G401.6 (cell line): ENCODE results near the gene TUBD1.
"Not testable (repeated sequence)": the region's sequence is repeated elsewhere in the genome, so short reads cannot be mapped to it uniquely, and the experiment has no call there.

Source experiments
- FAIRE-seq: peaks from 2 replicates; lab custom pipeline; 2012; peaks lifted over from hg19 to GRCh38; lab: Jason Lieb, UNC

TUBD1 gene

GRCh38 chr17:59874376-59874775 is 18.4 kb downstream of the TUBD1 start:
- no peak for FAIRE-seq

- not testable (repeated sequence) for FAIRE-seq
These were observed 19.3 kb downstream of the TUBD1 start for GRCh38 chr17:59873414-59873813.

DNA sequence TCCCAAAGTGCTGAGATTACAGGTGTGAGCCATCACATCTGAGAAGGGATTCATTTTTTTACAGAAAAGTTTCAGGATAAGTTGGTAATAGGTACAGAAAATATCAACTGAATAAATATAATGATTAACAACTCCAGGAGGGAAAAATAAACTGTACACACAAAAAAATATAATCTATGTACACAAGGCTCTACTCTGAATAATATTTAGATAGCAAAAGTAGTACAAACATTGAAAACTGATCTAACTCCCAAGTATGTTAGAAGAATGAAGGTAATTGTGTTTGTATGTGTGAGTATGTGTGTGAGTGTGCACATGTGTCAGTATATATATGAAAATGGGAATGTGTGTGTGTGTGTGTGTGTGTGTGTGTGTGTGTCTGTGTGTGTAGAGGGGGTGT is 20.4 kb downstream of the TUBD1 start:
- no peak for FAIRE-seq

GRCh38 chr17:59870482-59870881 is 22.3 kb downstream of the TUBD1 start:
- no peak for FAIRE-seq

- FAIRE-seq: no peak
These were observed 22.9 kb downstream of the TUBD1 start for GRCh38 chr17:59869941-59870218.

- no peak for FAIRE-seq
These were observed 29.1 kb downstream of the TUBD1 start for GRCh38 chr17:59863616-59864015.

GRCh38 chr17:59859444-59860025 is 33.2 kb downstream of the TUBD1 start:
- peak; percentile 92 for FAIRE-seq

DNA sequence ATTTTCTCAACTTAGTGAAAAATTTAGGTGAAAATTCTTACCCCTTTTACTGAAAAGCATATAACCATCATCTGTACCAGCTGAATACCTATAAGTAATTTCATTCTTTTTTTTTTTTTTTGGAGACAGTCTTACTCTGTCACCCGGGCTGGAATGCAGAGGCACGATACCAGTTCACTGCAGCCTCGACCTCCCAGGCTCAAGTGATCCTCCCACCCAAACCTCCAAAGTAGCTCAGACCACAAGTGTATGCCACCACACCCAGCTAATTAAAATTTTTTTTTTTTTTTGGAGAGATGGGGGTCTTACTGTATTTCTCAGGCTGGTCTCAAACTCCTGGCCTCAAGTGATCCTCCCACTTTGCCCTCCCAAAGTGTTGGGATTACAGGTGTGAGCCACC is 33.8 kb downstream of the TUBD1 start:
- no peak for FAIRE-seq

DNA sequence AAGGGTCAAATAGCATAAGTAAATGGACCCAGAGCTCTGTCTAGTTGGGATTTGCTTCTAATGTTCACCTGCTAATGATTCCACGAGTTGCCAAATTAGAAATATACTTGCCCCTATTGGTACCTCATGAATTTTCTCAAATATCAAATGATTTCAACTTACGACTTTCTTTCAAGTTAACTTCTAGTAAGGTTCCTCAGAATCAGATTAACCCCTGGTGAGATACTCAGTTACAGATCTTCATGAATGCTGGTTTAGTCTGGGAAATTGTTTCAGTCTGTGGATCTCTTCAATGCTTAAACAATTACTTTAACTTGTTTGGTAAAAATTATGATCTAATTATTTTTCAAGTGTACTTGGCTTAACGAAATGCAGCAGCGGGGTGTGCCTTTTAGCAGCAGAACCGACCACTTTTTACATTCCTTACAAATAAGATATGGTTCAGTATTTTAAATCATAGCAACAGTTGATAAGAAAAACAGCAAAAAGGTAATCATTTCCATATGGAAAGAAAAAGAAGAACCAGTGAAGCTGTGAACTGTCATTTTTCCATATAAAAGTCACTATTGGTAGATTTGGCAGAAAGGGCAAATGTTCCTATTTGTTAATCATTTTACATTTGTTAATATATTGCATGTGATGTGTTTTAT is 34.5 kb downstream of the TUBD1 start:
- peak; percentile 53 for FAIRE-seq

GRCh38 chr17:59856859-59857794 is 35.6 kb downstream of the TUBD1 start:
- FAIRE-seq: peak; percentile 78

- FAIRE-seq: not testable (repeated sequence)
These were observed 38.6 kb downstream of the TUBD1 start for GRCh38 chr17:59853919-59854729.

DNA sequence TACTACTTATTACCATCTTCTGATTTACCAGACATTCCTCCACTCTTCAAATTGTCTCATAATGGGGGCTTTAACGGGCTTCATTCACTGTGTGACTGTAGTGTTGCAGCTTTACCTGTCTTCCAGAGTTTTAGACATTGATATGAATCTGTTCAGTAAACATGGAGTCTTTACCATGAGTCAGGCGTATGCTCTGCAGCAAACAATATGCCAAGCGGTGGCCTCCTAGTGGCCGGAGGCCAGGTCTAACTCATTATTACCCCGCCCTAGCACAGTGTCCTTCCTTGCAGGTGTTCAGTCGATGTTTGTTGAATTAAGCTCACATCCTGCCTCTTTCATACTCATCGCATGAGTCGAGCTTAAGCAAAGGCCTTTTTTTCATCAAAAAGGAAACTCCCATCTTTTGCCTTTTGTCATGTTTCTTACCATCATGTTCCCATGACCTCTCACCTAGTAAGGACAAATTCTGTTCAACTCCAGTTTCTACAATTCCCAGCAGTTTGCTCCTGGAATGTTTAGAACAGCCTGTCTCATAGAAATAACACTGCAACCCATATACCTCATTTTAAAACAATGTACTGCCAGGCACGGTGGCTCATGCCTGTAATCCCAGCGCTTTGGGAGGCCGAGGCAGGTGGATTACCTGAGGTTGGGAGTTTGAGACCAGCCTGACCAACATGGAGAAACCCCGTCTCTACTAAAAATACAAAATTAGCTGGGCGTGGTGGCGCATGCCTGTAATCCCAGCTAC is 39.4 kb downstream of the TUBD1 start:
- peak; percentile 96 for FAIRE-seq

DNA sequence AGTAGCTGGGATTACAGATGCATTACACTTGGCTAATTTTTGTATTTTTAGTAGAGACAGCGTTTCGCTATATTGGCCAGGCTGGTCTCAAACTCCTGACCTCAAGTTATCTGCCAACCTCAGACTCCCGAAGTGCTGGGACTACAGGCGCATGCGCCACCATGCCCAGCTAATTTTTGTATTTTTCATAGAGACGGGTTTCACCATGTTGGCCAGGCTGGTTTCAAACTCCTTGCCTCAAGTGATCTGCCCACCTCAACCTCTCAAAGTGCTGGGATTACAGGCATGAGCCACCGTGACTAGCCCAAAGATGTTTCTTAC is 39.9 kb downstream of the TUBD1 start:
- FAIRE-seq: not testable (repeated sequence)

GRCh38 chr17:59851439-59852375 is 41.0 kb downstream of the TUBD1 start:
- FAIRE-seq: no peak

DNA sequence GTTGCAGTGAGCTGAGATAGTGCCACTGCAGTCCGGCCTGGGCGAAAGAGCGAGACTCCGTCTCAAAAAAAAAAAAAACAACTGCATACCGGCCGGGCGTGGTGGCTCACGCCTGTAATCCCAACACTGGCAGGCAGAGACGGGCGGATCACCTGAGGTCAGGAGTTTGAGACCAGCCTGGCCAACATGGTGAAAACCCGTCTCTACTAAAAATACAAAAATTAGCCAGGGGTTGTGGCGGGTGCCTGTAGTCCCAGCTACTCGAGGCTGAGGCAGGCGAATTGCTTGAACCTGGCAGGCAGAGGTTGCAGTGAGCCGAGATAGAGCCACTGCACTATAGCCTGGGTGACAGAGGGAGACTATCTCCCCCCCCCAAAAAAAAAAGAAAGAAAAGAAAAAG is 42.4 kb downstream of the TUBD1 start:
- not testable (repeated sequence) for FAIRE-seq

DNA sequence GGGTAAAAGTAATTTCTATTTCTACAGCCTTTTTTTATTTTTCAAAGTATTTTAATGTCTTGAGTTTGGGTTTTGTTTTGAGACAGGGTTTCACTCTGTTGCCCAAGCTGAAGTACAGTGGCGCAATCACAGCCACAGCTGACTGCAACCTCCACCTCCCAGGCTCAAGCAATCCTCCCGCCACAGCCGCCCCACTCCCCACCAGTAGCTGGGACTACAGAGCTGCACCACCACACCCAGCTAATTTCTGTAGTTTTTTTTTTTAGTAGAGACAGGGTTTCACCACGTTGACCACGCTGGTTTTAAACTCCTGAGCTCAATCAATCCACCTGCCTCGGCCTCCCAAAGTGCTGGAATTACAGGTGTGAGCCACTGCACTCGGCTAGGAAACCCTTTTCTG is 44.0 kb downstream of the TUBD1 start:
- no peak for FAIRE-seq

GRCh38 chr17:59848385-59848668 is 44.4 kb downstream of the TUBD1 start:
- FAIRE-seq: no peak

DNA sequence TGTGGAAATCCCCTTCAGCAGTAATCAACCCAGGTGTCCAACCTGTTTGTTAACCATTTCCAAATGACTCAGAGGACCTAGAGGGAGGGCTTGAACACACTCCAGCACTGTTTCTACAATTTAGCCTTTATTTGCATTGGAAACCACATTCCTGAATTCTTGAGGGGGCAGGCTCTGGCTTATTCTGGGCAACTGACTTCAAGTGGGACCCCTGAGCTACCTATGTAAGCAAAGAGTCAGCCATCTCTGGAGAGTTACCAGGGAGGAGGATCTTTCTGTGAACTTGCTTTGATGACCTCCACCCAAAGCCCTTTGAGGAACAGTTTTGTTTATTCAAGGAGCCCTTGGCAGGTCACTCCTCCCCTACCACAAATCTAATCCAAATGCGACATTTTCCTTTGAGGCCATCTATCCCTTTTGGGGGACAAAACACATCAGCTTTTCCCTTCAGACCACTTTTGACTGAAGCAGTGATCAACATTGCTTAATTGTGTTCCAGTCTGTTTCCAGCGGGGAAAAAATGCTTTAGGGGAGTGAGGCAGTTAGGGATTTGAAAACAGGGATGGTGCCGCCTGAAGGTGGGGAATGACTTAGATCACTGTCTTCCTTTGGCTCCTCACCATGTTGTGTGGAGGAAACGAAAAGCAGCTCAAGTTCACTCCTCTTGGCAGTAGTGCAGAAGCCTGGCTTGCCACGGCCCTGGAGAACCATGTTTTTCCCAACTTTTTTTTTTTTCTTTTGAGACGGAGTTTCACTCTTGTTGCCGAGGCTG is 46.2 kb downstream of the TUBD1 start:
- FAIRE-seq: peak; percentile 98

DNA sequence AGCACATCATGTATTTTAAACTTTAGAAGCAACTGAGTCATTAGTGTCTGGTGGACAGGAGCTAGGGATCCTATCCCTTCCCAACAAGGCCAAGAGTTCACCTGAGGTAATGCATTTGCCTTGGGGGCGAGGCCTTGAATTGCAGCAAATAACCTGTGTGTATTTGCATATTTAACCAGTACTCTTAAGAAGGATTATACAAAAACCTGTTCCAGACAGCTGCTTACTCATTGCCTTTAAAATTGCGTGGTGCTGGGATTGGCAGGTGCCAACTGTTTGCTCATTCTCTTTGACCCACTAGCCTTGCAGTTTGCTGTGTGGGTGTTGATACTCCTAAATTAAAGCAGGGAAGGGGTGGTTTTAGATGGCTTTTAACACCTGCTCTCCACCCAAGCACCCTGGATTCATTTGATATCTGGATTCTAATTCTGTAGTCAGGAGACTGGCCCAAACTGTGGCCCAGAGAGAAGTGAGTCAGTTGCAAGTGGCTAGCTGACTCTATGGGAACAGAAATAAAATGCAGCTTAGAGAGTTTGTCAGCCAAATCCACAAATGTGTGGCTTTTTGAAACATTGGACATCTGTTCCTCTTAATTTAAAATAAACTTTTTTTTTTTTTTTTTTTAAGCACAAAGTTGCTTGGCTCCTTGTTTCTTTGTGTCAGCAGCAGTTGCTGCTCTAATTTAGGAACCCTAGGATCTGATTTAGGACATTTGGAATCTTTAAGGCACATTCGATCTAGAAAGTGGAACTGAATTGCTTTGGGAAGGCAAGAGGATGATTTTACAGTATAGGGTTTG is 46.9 kb downstream of the TUBD1 start:
- no peak for FAIRE-seq
